Measurements from ENCODE around the gene ANKRD28.

- TF ChIP-seq POLR2A (IDR thresholded peaks at IDR 0.05) (no peak), CTCF (IDR thresholded peaks at IDR 0.05) (no peak)
Measured at GRCh38 chr3:15755181-15755580, 42.6 kb downstream of the ANKRD28 start.

Data from ovary (tissue), 3 donors.